Endothelial cell of umbilical vein (primary cell): ENCODE results near the gene ZFP62. TPM values are rescaled to one million over a fixed set of nuclear protein-coding genes. Genes with fewer than 3 reads are reported as not detected.

Source experiments
- BruUV-seq: library from RNA; stranded (reverse); fragments of 400-500 nt; replicated peaks from 2 replicates; lab custom pipeline; 2021; lab: Mats Ljungman, UMichigan
- CTCF ChIA-PET: fragments of 300-600, 350-600 bp; sonication (Branson Sonifier 250); formaldehyde crosslinking; loops from one replicate; lab custom pipeline; 2021; ENCODE audit warnings: antibody characterized with exemption, inconsistent platforms; lab: Charles Lee
- POLR2A ChIA-PET: fragments of 300-600, 350-600 bp; sonication (Branson Sonifier 250); formaldehyde crosslinking; loops from one replicate; lab custom pipeline; 2021; ENCODE audit warnings: antibody characterized with exemption, inconsistent platforms; lab: Charles Lee
- DNase-seq: peaks from one replicate; pipeline ENCODE4 v3.0.0-alpha.2; 2011; ENCODE audit warnings: low read depth, low spot score
- FAIRE-seq: peaks from 2 replicates; lab custom pipeline; 2011; peaks lifted over from hg19 to GRCh38; lab: Jason Lieb, UNC
- H2AFZ ChIP-seq: 2 replicates; pipeline ENCODE4 v1.6.0; 2012; ENCODE audit warnings: low read depth, low read length, control low read depth, inconsistent platforms
- H3K27ac ChIP-seq: 2 replicates; pipeline ENCODE4 v1.5.1; 2011; ENCODE audit warnings: low read depth, mild to moderate bottlenecking, control low read depth, low read length, moderate library complexity; ENCODE audit not compliant: insufficient read depth
- H3K27me3 ChIP-seq, 2 experiments: 2 replicates each; pipeline versions ENCODE4 v1.6.0 to v1.6.1; 2011; ENCODE audit warnings: low read length in 2 of 2, mixed read lengths in 1 of 2; ENCODE audit not compliant: control insufficient read depth in 2 of 2, insufficient read depth in 2 of 2
- H3K36me3 ChIP-seq, 2 experiments: 2 replicates in 1 of 2; 3 replicates in 1 of 2; pipeline ENCODE4 v1.5.1; 2011; ENCODE audit warnings: low read length in 2 of 2, mild to moderate bottlenecking in 1 of 2, moderate library complexity in 1 of 2; ENCODE audit not compliant: control insufficient read depth in 2 of 2, insufficient read depth in 2 of 2; ENCODE audit errors: extremely low read depth in 1 of 2
- H3K4me1 ChIP-seq: 3 replicates; pipeline ENCODE4 v1.5.1; 2011; ENCODE audit warnings: mild to moderate bottlenecking, low read length; ENCODE audit not compliant: control insufficient read depth, insufficient read depth; ENCODE audit errors: extremely low read depth
- H3K4me2 ChIP-seq: 2 replicates; pipeline ENCODE4 v1.6.1; 2011; ENCODE audit warnings: low read length, control low read depth, mixed read lengths; ENCODE audit not compliant: insufficient read depth
- H3K4me3 ChIP-seq, 3 experiments: fragments of 200-600 bp in 1 of 3; sonication (generic), shearing (Covaris generic) in 1 of 3; replicated peaks in 1 of 3; 2 replicates each; pipeline ENCODE4 v1.5.1; 2011 to 2016; ENCODE audit warnings: control low read depth in 3 of 3, low read length in 3 of 3, mild to moderate bottlenecking in 2 of 3, inconsistent platforms in 1 of 3, low read depth in 1 of 3, moderate library complexity in 1 of 3; ENCODE audit not compliant: insufficient read depth in 1 of 3
- H3K79me2 ChIP-seq: 2 replicates; pipeline ENCODE4 v1.6.0; 2012; ENCODE audit warnings: low read length, inconsistent platforms; ENCODE audit not compliant: control insufficient read depth, insufficient read depth
- H3K9ac ChIP-seq: replicated peaks from 2 replicates; pipeline ENCODE3; 2011; ENCODE audit warnings: low read length, control low read depth; ENCODE audit not compliant: insufficient read depth; ENCODE audit errors: extremely low read depth
- H3K9me1 ChIP-seq: replicated peaks from 3 replicates; pipeline ENCODE4 v1.6.0; 2011; ENCODE audit warnings: mild to moderate bottlenecking, low read length; ENCODE audit not compliant: control insufficient read depth, insufficient read depth; ENCODE audit errors: extremely low read depth
- H3K9me3 ChIP-seq: replicated peaks from 2 replicates; pipeline ENCODE4 v1.5.1; 2012; ENCODE audit warnings: low read length, inconsistent platforms; ENCODE audit not compliant: control insufficient read depth, insufficient read depth
- H4K20me1 ChIP-seq: replicated peaks from 2 replicates; pipeline ENCODE3; 2011; ENCODE audit warnings: mild to moderate bottlenecking, low read length; ENCODE audit not compliant: control insufficient read depth, insufficient read depth; ENCODE audit errors: extremely low read depth
- EZH2 ChIP-seq: IDR thresholded peaks from 2 replicates; pipeline ENCODE4 v1.6.1; 2012; ENCODE audit warnings: borderline replicate concordance, low read depth, mild to moderate bottlenecking, moderate library complexity, low read length, inconsistent platforms; ENCODE audit not compliant: severe bottlenecking
- FOS ChIP-seq: IDR thresholded peaks from 2 replicates; pipeline ENCODE4 v1.6.1; 2011; ENCODE audit warnings: mild to moderate bottlenecking, low read length, moderate library complexity, borderline replicate concordance; ENCODE audit not compliant: insufficient read depth
- GATA2 ChIP-seq: IDR thresholded peaks from 2 replicates; pipeline ENCODE4 v1.7.0; 2011; ENCODE audit warnings: low read depth, mild to moderate bottlenecking, moderate library complexity, mixed read lengths, low read length; ENCODE audit not compliant: insufficient read length, insufficient read depth
- JUN ChIP-seq: IDR thresholded peaks from 2 replicates; pipeline ENCODE4 v1.6.1; 2011; ENCODE audit warnings: borderline replicate concordance, low read depth; ENCODE audit not compliant: insufficient read length, insufficient read depth
- MAX ChIP-seq: IDR thresholded peaks from 2 replicates; pipeline ENCODE4 v1.6.1; 2011; ENCODE audit not compliant: insufficient read depth, insufficient read length
- MYC ChIP-seq: IDR thresholded peaks from one replicate; pipeline ENCODE4 v1.6.1; 2011; ENCODE audit warnings: mild to moderate bottlenecking, low read depth, low read length
- POLR2A ChIP-seq: IDR thresholded peaks from 2 replicates; pipeline ENCODE4 v1.6.1; 2012; ENCODE audit warnings: low read depth, mild to moderate bottlenecking, control low read depth, low read length
- POLR2AphosphoS5 ChIP-seq: IDR thresholded peaks from 2 replicates; pipeline ENCODE4 v1.6.1; 2012; ENCODE audit warnings: low read depth, mild to moderate bottlenecking, control low read depth, low read length, moderate library complexity; ENCODE audit not compliant: insufficient read depth
- dilution Hi-C: fragments of 300-500 bp; cut with MboI; formaldehyde crosslinking; loops from one replicate; pipeline ENCODE4 v1.15.0; 2019; ENCODE audit warnings: low sequenced_read_pairs; ENCODE audit not compliant: extremely low pct_ligation_motif_present
- intact Hi-C: fragments of 100-400 bp; cut with micrococcal nuclease; formaldehyde crosslinking; loops from one replicate; pipeline ENCODE4 v1.10.0; 2022
- polyA plus RNA-seq, 4 experiments: library from polyadenylated mRNA; depleted of rRNA in 3 of 4; stranded (reverse) in 3 of 4; unstranded in 1 of 4; fragments of >200 nt; gene quantifications; 2 replicates each; pipeline versions ENCODE4 v1.2.1 to v1.2.3, GENCODE V29; 2011 to 2012; ENCODE audit warnings: missing spikeins in 1 of 4
- total RNA-seq: library from RNA; stranded (reverse); gene quantifications from 2 replicates; pipeline ENCODE4 v1.2.3, GENCODE V29; 2021
- TF ChIP-seq, protein P1 (sequence below), 2 donors: IDR thresholded peaks; 1 replicate in 1 of 2; 2 replicates in 1 of 2; pipeline ENCODE4 v1.5.1; 2011; ENCODE audit warnings: low read length in 2 of 2, mild to moderate bottlenecking in 2 of 2, moderate library complexity in 2 of 2, control low read depth in 1 of 2, inconsistent platforms in 1 of 2, low read depth in 1 of 2; ENCODE audit not compliant: insufficient read depth in 1 of 2; ENCODE audit errors: extremely low read depth in 1 of 2

The ZFP62 gene
- total and polyA plus RNA-seq, 2 donors (not counting 3 experiments of a cell fraction or from before 2014, with no cell fraction given), result 3.7 to 19.7 TPM

GRCh38 chr5:180875860-180876426 lies 14.9 kb upstream of the ZFP62 start:
- no TSS peak for BruUV-seq
- DNase-seq, result no peak
- ChIA-PET CTCF (interaction anchor here (1.9 kb wide), 1 partner anchor 91 kb away, joined by 5 read pairs; no protein-coding TSS in a partner anchor), POLR2A (no interaction called here)
- dilution Hi-C loops (no loop called here), intact Hi-C loops (no loop called here)
- Histone ChIP-seq H3K9me1 (no peaks in the 10 kb centered on the region), H3K9ac (no peak overlapping the region), H3K36me3 (no peaks in the 10 kb centered on the region), H3K4me1 (no peaks in the 10 kb centered on the region), H3K4me3 (no peak overlapping the region), H3K27ac (no peak overlapping the region), H4K20me1 (no peaks in the 10 kb centered on the region), H3K79me2 (no peaks in the 10 kb centered on the region), H3K9me3 (no peaks in the 10 kb centered on the region), H3K4me2 (no peak overlapping the region), H3K27me3 (no peaks in the 10 kb centered on the region), H2AFZ (no peak overlapping the region)
- TF ChIP-seq POLR2AphosphoS5 (no peak), MYC (no peak), POLR2A (no peak), EZH2 (no peak), MAX (no peak), GATA2 (no peak), JUN (no peak), FOS (no peak)
- TF ChIP-seq, protein P1, sequence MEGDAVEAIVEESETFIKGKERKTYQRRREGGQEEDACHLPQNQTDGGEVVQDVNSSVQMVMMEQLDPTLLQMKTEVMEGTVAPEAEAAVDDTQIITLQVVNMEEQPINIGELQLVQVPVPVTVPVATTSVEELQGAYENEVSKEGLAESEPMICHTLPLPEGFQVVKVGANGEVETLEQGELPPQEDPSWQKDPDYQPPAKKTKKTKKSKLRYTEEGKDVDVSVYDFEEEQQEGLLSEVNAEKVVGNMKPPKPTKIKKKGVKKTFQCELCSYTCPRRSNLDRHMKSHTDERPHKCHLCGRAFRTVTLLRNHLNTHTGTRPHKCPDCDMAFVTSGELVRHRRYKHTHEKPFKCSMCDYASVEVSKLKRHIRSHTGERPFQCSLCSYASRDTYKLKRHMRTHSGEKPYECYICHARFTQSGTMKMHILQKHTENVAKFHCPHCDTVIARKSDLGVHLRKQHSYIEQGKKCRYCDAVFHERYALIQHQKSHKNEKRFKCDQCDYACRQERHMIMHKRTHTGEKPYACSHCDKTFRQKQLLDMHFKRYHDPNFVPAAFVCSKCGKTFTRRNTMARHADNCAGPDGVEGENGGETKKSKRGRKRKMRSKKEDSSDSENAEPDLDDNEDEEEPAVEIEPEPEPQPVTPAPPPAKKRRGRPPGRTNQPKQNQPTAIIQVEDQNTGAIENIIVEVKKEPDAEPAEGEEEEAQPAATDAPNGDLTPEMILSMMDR (IDR thresholded peaks at IDR 0.05; ENCODE audit: extremely low read depth in 1 of 2, insufficient read depth in 1 of 2, low read depth in 1 of 2, low read length in 2 of 2), result no peak
- no peak for FAIRE-seq
